ENCODE data around the gene INTS2. TPM values are rescaled to one million over a fixed set of nuclear protein-coding genes. Genes with fewer than 3 reads are reported as not detected.
"Not testable (repeated sequence)": the region's sequence is repeated elsewhere in the genome, so short reads cannot be mapped to it uniquely, and the experiment has no call there.

The INTS2 gene
- total RNA-seq (2014; rRNA removed; shearing (Covaris generic)), result 9.4 and 11.7 TPM in 2 replicates

GRCh38 chr17:61927208-61928100, at the start of gene INTS2:
INTS2 (minus strand) TSS chr17:61927982; CDS start chr17:61926644, 1,338 bp downstream.
- peak; percentile 91 for DNase-seq (ENCODE audit: low read depth)

- DNase-seq (ENCODE audit: low read depth), result no peak
Observed at GRCh38 chr17:61974115-61974514, 46.3 kb upstream of the INTS2 start.

- no peak for DNase-seq (ENCODE audit: low read depth)
Observed at GRCh38 chr17:61972311-61972710, 44.5 kb upstream of the INTS2 start.

GRCh38 chr17:61970030-61970429, 42.2 kb upstream of the INTS2 start:
- no peak for DNase-seq (ENCODE audit: low read depth)

- DNase-seq (ENCODE audit: low read depth), result no peak
Observed at GRCh38 chr17:61968757-61969156, 41.0 kb upstream of the INTS2 start.

GRCh38 chr17:61967729-61968128, 39.9 kb upstream of the INTS2 start:
- no peak for DNase-seq (ENCODE audit: low read depth)

- DNase-seq (ENCODE audit: low read depth), result no peak
Observed at GRCh38 chr17:61966191-61966590, 38.4 kb upstream of the INTS2 start.

- DNase-seq (ENCODE audit: low read depth), result no peak
Observed at GRCh38 chr17:61955619-61956018, 27.8 kb upstream of the INTS2 start.

GRCh38 chr17:61947367-61948078, 19.7 kb upstream of the INTS2 start:
- no peak for DNase-seq (ENCODE audit: low read depth)

GRCh38 chr17:61946359-61946758, 18.6 kb upstream of the INTS2 start:
- no peak for DNase-seq (ENCODE audit: low read depth)

- no peak for DNase-seq (ENCODE audit: low read depth)
Observed at GRCh38 chr17:61943117-61943516, 15.3 kb upstream of the INTS2 start.

GRCh38 chr17:61942085-61942484, 14.3 kb upstream of the INTS2 start:
- no peak for DNase-seq (ENCODE audit: low read depth)

- DNase-seq (ENCODE audit: low read depth), result no peak
Observed at GRCh38 chr17:61928101-61928436, 287 bp upstream of the INTS2 start.

- DNase-seq (ENCODE audit: low read depth), result no peak
Observed at GRCh38 chr17:61926826-61927207, 965 bp downstream of the INTS2 start.

GRCh38 chr17:61915162-61915561, 12.6 kb downstream of the INTS2 start:
- not testable (repeated sequence) for DNase-seq (ENCODE audit: low read depth)

- DNase-seq (ENCODE audit: low read depth), result no peak
Observed at GRCh38 chr17:61908292-61909037, 19.3 kb downstream of the INTS2 start.

- no peak for DNase-seq (ENCODE audit: low read depth)
Observed at GRCh38 chr17:61907361-61907760, 20.4 kb downstream of the INTS2 start.

- DNase-seq (ENCODE audit: low read depth), result no peak
Observed at GRCh38 chr17:61904094-61904710, 23.6 kb downstream of the INTS2 start.

GRCh38 chr17:61903251-61903650, 24.5 kb downstream of the INTS2 start:
- no peak for DNase-seq (ENCODE audit: low read depth)

GRCh38 chr17:61897548-61898180, 30.1 kb downstream of the INTS2 start:
- no peak for DNase-seq (ENCODE audit: low read depth)

- no peak for DNase-seq (ENCODE audit: low read depth)
Observed at GRCh38 chr17:61895391-61895790, 32.4 kb downstream of the INTS2 start.
